GM04504 (cell line): ENCODE measurements around the gene STOML1.
"Not testable (repeated sequence)": the region's sequence is repeated elsewhere in the genome, so short reads cannot be mapped to it uniquely, and the experiment has no call there.

ENCODE experiments used
- DNase-seq: peaks from one replicate; pipeline ENCODE4 v3.0.0-alpha.2; 2012; ENCODE audit warnings: low read depth

The STOML1 gene

GRCh38 chr15:73987250-73987649, 4.8 kb downstream of the STOML1 start:
- DNase-seq = no peak

- DNase-seq = no peak
Measured at GRCh38 chr15:73986776-73987056, 5.4 kb downstream of the STOML1 start.

GRCh38 chr15:73986055-73986775, 5.9 kb downstream of the STOML1 start:
- no peak for DNase-seq

GRCh38 chr15:73985101-73985873, 6.8 kb downstream of the STOML1 start:
- DNase-seq = no peak

- no peak for DNase-seq
Measured at GRCh38 chr15:73984208-73984979, 7.7 kb downstream of the STOML1 start.

- no peak for DNase-seq
Measured at GRCh38 chr15:73983773-73984172, 8.3 kb downstream of the STOML1 start.

- peak; percentile 68 for DNase-seq
Measured at GRCh38 chr15:73983211-73983727, 8.8 kb downstream of the STOML1 start.

GRCh38 chr15:73982222-73982962, 9.7 kb downstream of the STOML1 start:
- peak; percentile 83 for DNase-seq

- no peak for DNase-seq
Measured at GRCh38 chr15:73981761-73982221, 10.3 kb downstream of the STOML1 start.

- DNase-seq = no peak
Measured at GRCh38 chr15:73979636-73980035, 12.5 kb downstream of the STOML1 start.

- DNase-seq = no peak
Measured at GRCh38 chr15:73978896-73979295, 13.2 kb downstream of the STOML1 start.

- not testable (repeated sequence) for DNase-seq
Measured at GRCh38 chr15:73975440-73976125, 16.5 kb downstream of the STOML1 start.

GRCh38 chr15:73973683-73974200, 18.4 kb downstream of the STOML1 start:
- DNase-seq = not testable (repeated sequence)

- DNase-seq = peak; percentile 64
Measured at GRCh38 chr15:73972984-73973682, 19.0 kb downstream of the STOML1 start.

- DNase-seq = no peak
Measured at GRCh38 chr15:73969151-73969759, 22.8 kb downstream of the STOML1 start.

- DNase-seq = no peak
Measured at GRCh38 chr15:73968461-73968860, 23.6 kb downstream of the STOML1 start.

GRCh38 chr15:73965758-73966113, 26.4 kb downstream of the STOML1 start:
- DNase-seq = no peak

GRCh38 chr15:73965094-73965757, 26.9 kb downstream of the STOML1 start:
- no peak for DNase-seq

GRCh38 chr15:73964736-73965093, 27.4 kb downstream of the STOML1 start:
- DNase-seq = no peak

GRCh38 chr15:73962433-73962832, 29.7 kb downstream of the STOML1 start:
- no peak for DNase-seq
